ENCODE measurements around the gene ADARB2. TPM values are rescaled to one million over a fixed set of nuclear protein-coding genes. Genes with fewer than 3 reads are reported as not detected.
"Not testable (repeated sequence)": the region's sequence is repeated elsewhere in the genome, so short reads cannot be mapped to it uniquely, and the experiment has no call there.

Gene ADARB2
- total RNA-seq, 1 experiment from 2014 or later: not detected

GRCh38 chr10:1335642-1336041 is 401.7 kb downstream of the ADARB2 start:
- no peak for DNase-seq (ENCODE audit: low read depth)

- DNase-seq (ENCODE audit: low read depth): no peak
These were observed 403.3 kb downstream of the ADARB2 start for GRCh38 chr10:1333981-1334380.

- DNase-seq (ENCODE audit: low read depth): no peak
These were observed 405.8 kb downstream of the ADARB2 start for GRCh38 chr10:1331560-1331959.

GRCh38 chr10:1329622-1330021 is 407.7 kb downstream of the ADARB2 start:
- DNase-seq (ENCODE audit: low read depth): no peak

GRCh38 chr10:1328981-1329614 is 408.2 kb downstream of the ADARB2 start:
- no peak for DNase-seq (ENCODE audit: low read depth)

- no peak for DNase-seq (ENCODE audit: low read depth)
These were observed 409.0 kb downstream of the ADARB2 start for GRCh38 chr10:1328161-1328823.

GRCh38 chr10:1327759-1328158 is 409.6 kb downstream of the ADARB2 start:
- DNase-seq (ENCODE audit: low read depth): no peak

GRCh38 chr10:1326514-1326913 is 410.8 kb downstream of the ADARB2 start:
- DNase-seq (ENCODE audit: low read depth): not testable (repeated sequence)

GRCh38 chr10:1324903-1325302 is 412.4 kb downstream of the ADARB2 start:
- DNase-seq (ENCODE audit: low read depth): no peak

GRCh38 chr10:1323951-1324350 is 413.4 kb downstream of the ADARB2 start:
- DNase-seq (ENCODE audit: low read depth): no peak

- DNase-seq (ENCODE audit: low read depth): no peak
These were observed 416.5 kb downstream of the ADARB2 start for GRCh38 chr10:1320739-1321320.

- no peak for DNase-seq (ENCODE audit: low read depth)
These were observed 420.5 kb downstream of the ADARB2 start for GRCh38 chr10:1316809-1317143.

- DNase-seq (ENCODE audit: low read depth): no peak
These were observed 421.1 kb downstream of the ADARB2 start for GRCh38 chr10:1316121-1316808.

- DNase-seq (ENCODE audit: low read depth): no peak
These were observed 422.1 kb downstream of the ADARB2 start for GRCh38 chr10:1315178-1315577.

GRCh38 chr10:1311726-1312125 is 425.6 kb downstream of the ADARB2 start:
- no peak for DNase-seq (ENCODE audit: low read depth)

GRCh38 chr10:1310271-1310789 is 427.0 kb downstream of the ADARB2 start:
- DNase-seq (ENCODE audit: low read depth): no peak

- DNase-seq (ENCODE audit: low read depth): no peak
These were observed 427.6 kb downstream of the ADARB2 start for GRCh38 chr10:1309617-1310270.

GRCh38 chr10:1308962-1309616 is 428.2 kb downstream of the ADARB2 start:
- no peak for DNase-seq (ENCODE audit: low read depth)

- DNase-seq (ENCODE audit: low read depth): no peak
These were observed 429.0 kb downstream of the ADARB2 start for GRCh38 chr10:1308173-1308961.

- DNase-seq (ENCODE audit: low read depth): no peak
These were observed 436.2 kb downstream of the ADARB2 start for GRCh38 chr10:1301143-1301542.
